Cerebellar nuclear complex (tissue), 1 donor: ENCODE data around the gene ANKMY1.
A peak's percentile ranks its signal among the peaks of the same experiment; 100 is the strongest.
"Not testable (repeated sequence)": the region's sequence is repeated elsewhere in the genome, so short reads cannot be mapped to it uniquely, and the experiment has no call there.

Source experiments
- DNase-seq, 2 experiments: peaks; one replicate each; lab custom pipeline; 2025; lab: John Stamatoyannopoulos, UW

ANKMY1 gene

DNA sequence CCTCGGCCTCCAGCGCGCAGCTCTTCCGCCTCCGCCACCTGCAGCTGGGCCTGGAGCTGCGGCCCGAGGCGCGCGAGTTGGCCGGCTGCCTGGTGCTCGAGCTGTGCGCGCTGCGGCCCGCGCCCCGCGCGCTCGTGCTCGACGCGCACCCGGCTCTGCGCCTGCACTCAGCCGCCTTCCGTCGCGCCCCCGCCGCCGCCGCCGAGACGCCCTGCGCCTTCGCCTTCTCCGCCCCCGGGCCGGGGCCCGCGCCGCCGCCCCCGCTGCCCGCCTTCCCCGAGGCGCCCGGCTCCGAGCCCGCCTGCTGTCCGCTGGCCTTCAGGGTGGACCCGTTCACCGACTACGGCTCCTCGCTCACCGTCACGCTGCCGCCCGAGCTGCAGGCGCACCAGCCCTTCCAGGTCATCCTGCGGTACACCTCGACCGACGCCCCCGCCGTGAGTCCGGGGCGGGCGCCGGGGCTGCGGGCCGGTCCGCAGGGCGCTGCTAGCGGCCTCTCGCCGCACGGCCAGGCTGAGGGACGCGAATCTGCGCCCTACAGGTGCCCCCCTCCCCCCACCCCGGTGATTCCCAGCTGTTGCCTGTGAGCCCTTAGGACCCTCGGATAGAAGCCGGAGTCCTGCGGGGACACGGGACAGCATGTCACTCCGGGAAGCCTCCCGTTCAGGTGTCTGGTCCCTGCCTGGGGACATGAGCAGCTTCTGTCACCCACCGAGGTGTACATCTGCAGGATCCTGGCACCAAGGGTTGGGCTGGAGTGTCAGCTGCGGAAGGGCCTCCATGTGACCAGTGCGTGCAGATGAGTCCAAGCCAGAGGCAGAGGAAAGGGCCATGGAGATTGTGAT, 11.1 kb upstream of the ANKMY1 start:
- DNase-seq = no peak

DNA sequence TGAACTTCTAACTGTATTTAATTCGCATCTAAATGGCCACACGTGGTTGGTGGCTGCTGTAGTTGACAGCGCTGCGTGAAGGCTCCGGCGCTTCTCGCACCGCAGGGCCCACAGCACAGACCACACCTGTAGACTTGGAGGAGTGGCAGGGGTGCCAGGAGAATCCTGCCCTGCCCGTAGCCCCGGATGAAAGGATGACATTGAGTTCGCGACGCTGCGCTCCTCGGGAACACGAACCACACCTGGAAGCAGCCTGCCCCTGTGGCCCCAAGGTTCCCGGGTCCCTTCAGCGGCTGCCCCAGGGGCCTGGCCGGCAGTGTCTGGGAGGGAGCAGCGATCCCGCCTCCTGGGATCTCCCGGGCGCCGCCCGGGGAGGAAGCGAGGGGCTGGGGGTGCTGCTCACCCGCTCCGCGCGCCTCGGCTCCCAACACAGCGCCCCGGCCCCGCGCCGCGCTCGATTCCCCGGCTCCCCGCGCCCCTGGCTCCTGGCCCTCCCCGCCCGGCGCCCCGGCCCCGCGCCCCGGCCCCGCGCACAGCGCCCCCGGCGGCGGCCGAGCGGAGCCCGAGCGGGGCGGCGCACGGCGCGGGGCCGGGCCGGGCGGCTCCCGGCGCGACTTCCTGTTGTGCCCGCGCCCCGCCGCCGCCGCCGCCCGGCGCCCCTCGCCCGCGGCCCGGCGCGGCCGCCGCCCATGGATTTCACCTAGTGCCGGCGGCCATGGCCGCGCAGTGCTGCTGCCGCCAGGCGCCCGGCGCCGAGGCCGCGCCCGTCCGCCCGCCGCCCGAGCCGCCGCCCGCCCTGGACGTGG, 10.3 kb upstream of the ANKMY1 start, which contains the start of gene RNPEPL1:
Gene RNPEPL1, plus strand, starts transcription at position 613 of the 806 bp plus-strand sequence. Its CDS starts 103 bp downstream, at position 716.
- DNase-seq = no peak

GRCh38 chr2:240567137-240567871, 9.5 kb upstream of the ANKMY1 start:
- no peak for DNase-seq

- peak; percentile 14 to 19 for DNase-seq
These were observed 8.7 kb upstream of the ANKMY1 start for GRCh38 chr2:240566203-240567136.

DNA sequence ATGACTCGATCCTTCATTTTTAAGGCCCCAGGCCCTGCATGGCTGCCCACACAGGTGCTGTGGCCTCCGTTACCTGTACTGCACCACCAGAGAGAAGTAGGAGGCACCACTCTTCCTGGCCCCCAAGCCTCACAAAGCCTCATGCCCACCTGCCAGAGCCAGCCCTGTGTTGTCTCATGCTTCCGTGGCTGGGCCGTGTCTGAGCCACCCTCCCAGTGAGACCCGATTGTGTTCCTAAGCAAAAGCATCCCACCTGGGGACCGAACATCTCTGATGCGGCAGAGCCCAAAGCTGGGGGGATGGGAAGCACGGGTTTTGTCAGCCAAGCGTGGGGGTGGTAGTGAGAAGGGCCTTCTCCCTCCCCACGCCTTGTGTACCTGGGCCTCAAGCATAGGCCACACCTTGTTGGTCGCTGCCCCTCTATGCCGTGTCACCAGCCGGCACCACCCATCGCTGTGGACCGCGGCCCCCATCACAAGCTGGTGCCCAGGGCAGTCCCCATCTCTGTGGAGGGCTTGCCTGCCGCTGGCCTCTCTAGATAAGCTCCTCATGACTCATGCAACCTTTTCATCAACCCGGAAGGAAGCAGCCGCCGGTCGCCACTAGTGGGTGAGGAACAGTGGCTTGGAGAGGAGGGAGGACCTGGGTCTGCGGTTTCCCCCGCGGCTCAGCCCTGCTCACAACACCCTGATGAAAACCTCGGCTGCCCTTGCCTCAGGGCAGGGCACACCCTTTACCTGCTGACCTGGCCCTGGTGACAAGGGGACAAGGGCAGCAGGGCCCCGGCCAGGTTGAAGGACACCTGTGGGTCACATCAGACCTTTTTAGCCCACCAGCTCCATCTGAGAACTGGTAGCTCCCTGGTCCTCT, 7.8 kb upstream of the ANKMY1 start:
- DNase-seq = no peak

GRCh38 chr2:240564561-240565332, 7.0 kb upstream of the ANKMY1 start:
- no peak for DNase-seq

- DNase-seq = no peak
These were observed 6.3 kb upstream of the ANKMY1 start for GRCh38 chr2:240563951-240564560.

GRCh38 chr2:240563231-240563630, 5.4 kb upstream of the ANKMY1 start:
- DNase-seq = not testable (repeated sequence)

- DNase-seq = no peak
These were observed 3.7 kb upstream of the ANKMY1 start for GRCh38 chr2:240561325-240561971.

DNA sequence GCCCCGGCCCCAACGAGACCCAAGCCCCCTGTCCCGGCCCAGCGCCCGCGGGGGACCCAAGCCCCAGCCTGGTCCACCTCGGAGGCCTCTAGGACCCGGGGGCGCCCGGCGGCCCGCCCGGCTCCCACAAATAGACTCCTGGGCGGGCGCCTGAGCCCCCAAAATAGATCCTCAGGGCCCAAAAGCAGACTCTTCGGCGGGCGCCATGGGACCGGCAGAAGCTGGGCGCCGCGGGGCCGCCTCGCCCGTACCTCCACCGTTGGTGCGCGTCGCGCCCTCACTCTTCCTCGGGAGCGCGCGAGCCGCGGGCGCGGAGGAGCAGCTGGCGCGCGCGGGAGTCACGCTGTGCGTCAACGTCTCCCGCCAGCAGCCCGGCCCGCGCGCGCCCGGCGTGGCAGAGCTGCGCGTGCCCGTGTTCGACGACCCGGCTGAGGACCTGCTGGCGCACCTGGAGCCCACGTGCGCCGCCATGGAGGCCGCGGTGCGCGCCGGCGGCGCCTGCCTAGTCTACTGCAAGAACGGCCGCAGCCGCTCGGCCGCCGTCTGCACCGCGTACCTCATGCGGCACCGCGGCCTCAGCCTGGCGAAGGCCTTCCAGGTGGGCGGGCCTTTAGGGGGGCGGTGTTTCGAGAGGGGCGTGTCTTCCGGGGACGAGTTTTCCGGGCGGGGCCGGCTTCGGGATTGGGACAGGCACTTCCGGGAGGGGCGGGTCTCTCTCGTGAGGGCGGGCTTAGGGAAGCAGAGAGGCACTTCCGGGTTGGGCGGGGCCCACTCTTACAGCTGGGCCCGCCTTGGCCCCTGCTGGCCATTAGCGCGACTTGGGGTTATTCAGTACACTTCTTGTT, 2.9 kb upstream of the ANKMY1 start:
- DNase-seq = peak; percentile 83 to 93

DNA sequence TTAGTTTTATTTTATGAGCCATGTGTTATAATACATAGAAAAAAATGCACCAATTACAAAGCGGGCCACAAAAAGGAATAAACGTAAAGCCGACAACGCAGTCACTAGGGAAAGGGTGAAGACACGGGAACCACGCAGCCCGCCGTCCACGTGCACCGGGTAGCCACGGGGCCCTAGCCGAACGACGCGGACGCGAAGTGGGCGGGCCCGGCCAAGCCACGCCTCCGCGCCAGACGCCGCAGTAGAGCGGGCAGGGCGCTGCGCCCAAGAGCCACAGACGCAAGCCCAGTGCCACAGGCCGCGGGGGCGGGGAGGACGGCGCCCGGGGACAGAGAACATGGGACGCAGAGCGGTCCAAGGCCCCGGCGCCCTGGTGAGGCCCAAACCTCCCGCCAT, 2.3 kb upstream of the ANKMY1 start, which contains the start of gene DUSP28:
Gene DUSP28, plus strand, starts transcription at position 274 of the 396 bp plus-strand sequence. CDS start 328 bp downstream, outside the sequence.
- peak in 1 of 2 experiments; percentile 44 for DNase-seq

GRCh38 chr2:240559286-240559685, 1.5 kb upstream of the ANKMY1 start:
- DNase-seq = no peak

- DNase-seq = no peak
These were observed 511 bp upstream of the ANKMY1 start for GRCh38 chr2:240558236-240558761.

DNA sequence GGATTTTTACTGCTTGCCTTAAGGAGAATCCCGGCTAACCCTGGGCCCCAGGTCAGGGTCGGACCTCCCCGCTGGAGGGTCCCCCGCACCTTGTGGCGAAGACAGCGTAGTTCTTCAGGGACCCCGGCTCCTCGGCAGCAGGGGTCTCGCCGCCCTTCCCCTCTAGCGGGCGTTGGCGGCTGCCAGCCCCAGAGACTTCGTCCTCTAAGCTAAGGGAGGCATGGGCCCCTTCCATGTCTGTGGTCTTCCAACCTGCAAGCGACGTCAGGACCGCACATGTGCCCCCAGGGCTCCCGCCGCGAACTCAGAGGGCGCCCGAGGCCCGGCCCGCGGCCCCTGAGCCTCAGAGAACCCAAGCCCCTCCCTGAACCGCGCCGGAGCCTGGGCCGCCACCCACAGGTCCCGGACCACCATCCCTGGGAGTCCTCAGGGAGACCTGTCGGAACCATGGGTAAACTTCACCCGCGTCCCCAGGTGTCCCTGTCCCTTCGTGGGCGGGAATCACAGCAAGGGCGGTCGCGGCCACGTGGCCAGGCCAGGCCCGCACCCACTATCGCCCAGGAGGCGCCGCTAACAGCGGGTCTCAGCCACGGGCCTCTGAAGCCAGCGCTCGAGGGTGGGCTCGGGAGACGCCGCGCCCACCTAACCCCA, 562 bp downstream of the ANKMY1 start:
- DNase-seq = no peak

- DNase-seq = no peak
These were observed 1.2 kb downstream of the ANKMY1 start for GRCh38 chr2:240556553-240557100.
